Endometrial microvascular endothelial cells (primary cell): ENCODE data around the gene UBE2E2. TPM values are rescaled to one million over a fixed set of nuclear protein-coding genes. Genes with fewer than 3 reads are reported as not detected.
"Not testable (repeated sequence)": the region's sequence is repeated elsewhere in the genome, so short reads cannot be mapped to it uniquely, and the experiment has no call there.

Source experiments
- in situ Hi-C: cut with HindIII; loops from 2 replicates; pipeline ENCODE4 v1.10.0; 2017; ENCODE audit warnings: low sequenced_read_pairs, low pct_unique_long_range_greater_than_20kb; ENCODE audit errors: inconsistent ontology term
- total RNA-seq: library from RNA; depleted of rRNA; stranded (reverse); fragments of >200 nt; gene quantifications from one replicate; pipeline ENCODE4 v1.2.3, GENCODE V29; 2015; ENCODE audit errors: inconsistent ontology term

Gene UBE2E2
- total RNA-seq, 1 donor from 2014 or later, result 11.2 TPM

GRCh38 chr3:23344886-23345285 is 141.8 kb downstream of the UBE2E2 start:
- in situ Hi-C loops, result no loop called here

GRCh38 chr3:23349444-23349843 is 146.3 kb downstream of the UBE2E2 start:
- in situ Hi-C loops, result not testable (repeated sequence)

GRCh38 chr3:23356169-23356568 is 153.0 kb downstream of the UBE2E2 start:
- in situ Hi-C loops, result no loop called here

- in situ Hi-C loops, result no loop called here
Observed at GRCh38 chr3:23356923-23357322, 153.8 kb downstream of the UBE2E2 start.

- in situ Hi-C loops, result no loop called here
Observed at GRCh38 chr3:23359116-23359515, 156.0 kb downstream of the UBE2E2 start.

- in situ Hi-C loops, result no loop called here
Observed at GRCh38 chr3:23365066-23365465, 161.9 kb downstream of the UBE2E2 start.

- in situ Hi-C loops, result no loop called here
Observed at GRCh38 chr3:23368731-23369130, 165.6 kb downstream of the UBE2E2 start.

- in situ Hi-C loops, result no loop called here
Observed at GRCh38 chr3:23372285-23372684, 169.2 kb downstream of the UBE2E2 start.

GRCh38 chr3:23376516-23377248 is 173.6 kb downstream of the UBE2E2 start:
- in situ Hi-C loops, result no loop called here

GRCh38 chr3:23377928-23378672 is 175.0 kb downstream of the UBE2E2 start:
- in situ Hi-C loops, result no loop called here

- in situ Hi-C loops, result no loop called here
Observed at GRCh38 chr3:23383875-23384274, 180.7 kb downstream of the UBE2E2 start.

- in situ Hi-C loops, result no loop called here
Observed at GRCh38 chr3:23385327-23385726, 182.2 kb downstream of the UBE2E2 start.

- in situ Hi-C loops, result no loop called here
Observed at GRCh38 chr3:23387286-23387918, 184.3 kb downstream of the UBE2E2 start.

- in situ Hi-C loops, result no loop called here
Observed at GRCh38 chr3:23389089-23389488, 186.0 kb downstream of the UBE2E2 start.

- in situ Hi-C loops, result no loop called here
Observed at GRCh38 chr3:23389686-23390085, 186.6 kb downstream of the UBE2E2 start.

GRCh38 chr3:23390446-23390845 is 187.3 kb downstream of the UBE2E2 start:
- in situ Hi-C loops, result no loop called here

GRCh38 chr3:23390989-23391553 is 187.9 kb downstream of the UBE2E2 start:
- in situ Hi-C loops, result no loop called here

- in situ Hi-C loops, result no loop called here
Observed at GRCh38 chr3:23395115-23395514, 192.0 kb downstream of the UBE2E2 start.

GRCh38 chr3:23396746-23397145 is 193.6 kb downstream of the UBE2E2 start:
- in situ Hi-C loops, result no loop called here

GRCh38 chr3:23399221-23399620 is 196.1 kb downstream of the UBE2E2 start:
- in situ Hi-C loops, result no loop called here
